Measurements from ENCODE around the gene TMEM109. TPM values are rescaled to one million over a fixed set of nuclear protein-coding genes. Genes with fewer than 3 reads are reported as not detected.
"Not testable (repeated sequence)": the region's sequence is repeated elsewhere in the genome, so short reads cannot be mapped to it uniquely, and the experiment has no call there.

The TMEM109 gene
- total RNA-seq, 2 experiments from 2014 or later, result 27.8 to 32.9 TPM

GRCh38 chr11:60908803-60909202 is 5.2 kb upstream of the TMEM109 start:
- Histone ChIP-seq H3K36me3 (ENCODE audit: insufficient read depth, low read length) (peaks cover 3% of the 10 kb centered on the region), H3K4me1 (ENCODE audit: insufficient read depth, low read length) (peaks cover 59% of the 10 kb centered on the region), H3K27me3 (ENCODE audit: control insufficient read depth in 1 of 2, insufficient read depth in 2 of 2, low read length in 2 of 2) (no peaks in the 10 kb centered on the region), H3K4me3 (ENCODE audit: low read length) (no peak overlapping the region), H3K9me3 (ENCODE audit: control insufficient read depth in 1 of 2, insufficient read depth in 1 of 2, low read length in 2 of 2) (no peaks in the 10 kb centered on the region), H3K27ac (ENCODE audit: low read depth in 1 of 2, low read length in 2 of 2) (no peak overlapping the region)
- Mint-ChIP-seq H3K4me1 (ENCODE audit: low read depth) (peaks cover 64% of the 10 kb centered on the region), H3K27me3 (no peaks in the 10 kb centered on the region), H3K36me3 (ENCODE audit: low read depth) (peaks cover 26% of the 10 kb centered on the region), H3K4me3 (no peak overlapping the region), H3K27ac (peak overlapping the region; percentile 4), H3K9me3 (no peaks in the 10 kb centered on the region)
- ChIA-PET CTCF (interaction anchor here (1.0 to 1.6 kb wide), 2 partner anchors 9 to 61 kb away, joined by 3 to 4 read pairs; no protein-coding TSS in a partner anchor), POLR2A (no interaction called here)
- TF ChIP-seq CTCF (IDR thresholded peaks at IDR 0.05), result no peak
- intact Hi-C loops (cut with DNase I, micrococcal nuclease), result loop anchor here (5.0 to 10.0 kb wide), 5 partner anchors 67 to 1206 kb away; partner anchors contain the start of genes CCDC86 (in 1 of the 2), CYB561A3 (in 1 of the 2), FTH1 (in 1 of the 2) and SYT7 (in 1 of the 2)
- DNase-seq (no peak), ATAC-seq (ENCODE audit: poor library complexity) (no peak)

GRCh38 chr11:60909680-60910280 is 4.2 kb upstream of the TMEM109 start:
- Mint-ChIP-seq H3K4me1 (ENCODE audit: low read depth) (peaks cover 60% of the 10 kb centered on the region), H3K36me3 (ENCODE audit: low read depth) (peaks cover 23% of the 10 kb centered on the region), H3K27ac (peak overlapping the region; percentile 7)
- intact Hi-C loops (cut with DNase I, micrococcal nuclease), result loop anchor here (5.0 to 10.0 kb wide), 6 partner anchors 67 to 1205 kb away; partner anchors contain the start of genes CCDC86 (in 1 of the 2), CYB561A3 (in 1 of the 2), DDB1 (in 1 of the 2) and FTH1 (in 1 of the 2)
- ATAC-seq (ENCODE audit: poor library complexity); H3K27me3 ChIP-seq (ENCODE audit: control insufficient read depth in 1 of 2, insufficient read depth in 2 of 2, low read length in 2 of 2); H3K9me3 Mint-ChIP-seq; H3K27ac ChIP-seq (ENCODE audit: low read depth in 1 of 2, low read length in 2 of 2); H3K4me3 ChIP-seq (ENCODE audit: low read length); DNase-seq; H3K27me3 Mint-ChIP-seq; H3K9me3 ChIP-seq (ENCODE audit: control insufficient read depth in 1 of 2, insufficient read depth in 1 of 2, low read length in 2 of 2); H3K36me3 ChIP-seq (ENCODE audit: insufficient read depth, low read length); POLR2A ChIA-PET; H3K4me3 Mint-ChIP-seq: not testable (repeated sequence)
- H3K4me1 ChIP-seq (ENCODE audit: insufficient read depth, low read length), result peaks cover 59% of the 10 kb centered on the region
- CTCF ChIA-PET, result interaction anchor here (1.6 kb wide), 1 partner anchor 60 kb away, joined by 4 read pairs; no protein-coding TSS in a partner anchor

GRCh38 chr11:60910281-60910687 is 3.7 kb upstream of the TMEM109 start:
- ChIA-PET POLR2A (no interaction called here), CTCF (no interaction called here)
- intact Hi-C loops (cut with DNase I, micrococcal nuclease), result loop anchor here in 1 of 2 experiments (5.0 kb wide), 1 partner anchor 422 kb away; the partner anchor contains the start of genes DDB1 and TKFC
- H3K9me3 ChIP-seq (ENCODE audit: control insufficient read depth in 1 of 2, insufficient read depth in 1 of 2, low read length in 2 of 2), result no peaks in the 10 kb centered on the region
- Mint-ChIP-seq H3K9me3 (no peaks in the 10 kb centered on the region), H3K27ac (peak overlapping the region; percentile 87), H3K36me3 (ENCODE audit: low read depth) (peaks cover 24% of the 10 kb centered on the region), H3K4me3 (no peak overlapping the region), H3K27me3 (no peaks in the 10 kb centered on the region), H3K4me1 (ENCODE audit: low read depth) (peaks cover 60% of the 10 kb centered on the region)
- no peak overlapping the region for H3K27ac ChIP-seq (ENCODE audit: low read depth in 1 of 2, low read length in 2 of 2)
- H3K4me1 ChIP-seq (ENCODE audit: insufficient read depth, low read length), result peaks cover 59% of the 10 kb centered on the region
- ATAC-seq (ENCODE audit: poor library complexity) (no peak), DNase-seq (peak in 3 of 14 experiments; percentile 21 to 55 (median 53))
- H3K27me3 ChIP-seq (ENCODE audit: control insufficient read depth in 1 of 2, insufficient read depth in 2 of 2, low read length in 2 of 2), result no peaks in the 10 kb centered on the region
- no peaks in the 10 kb centered on the region for H3K36me3 ChIP-seq (ENCODE audit: insufficient read depth, low read length)
- no peak overlapping the region for H3K4me3 ChIP-seq (ENCODE audit: low read length)
- TF ChIP-seq CTCF (IDR thresholded peaks at IDR 0.05), result no peak

Data from CD4-positive, alpha-beta T cell (primary cell).